HG02840 (cell line): ENCODE measurements around the gene NAV2.

Experiments used
- ATAC-seq: cut with Tn5 transposase; IDR thresholded peaks from one replicate; pipeline ENCODE4 v1.9.1; 2021; ENCODE audit warnings: mild to moderate bottlenecking, moderate library complexity, moderate number of reproducible peaks; ENCODE audit not compliant: unreplicated experiment, low FRiP score

NAV2 gene

DNA sequence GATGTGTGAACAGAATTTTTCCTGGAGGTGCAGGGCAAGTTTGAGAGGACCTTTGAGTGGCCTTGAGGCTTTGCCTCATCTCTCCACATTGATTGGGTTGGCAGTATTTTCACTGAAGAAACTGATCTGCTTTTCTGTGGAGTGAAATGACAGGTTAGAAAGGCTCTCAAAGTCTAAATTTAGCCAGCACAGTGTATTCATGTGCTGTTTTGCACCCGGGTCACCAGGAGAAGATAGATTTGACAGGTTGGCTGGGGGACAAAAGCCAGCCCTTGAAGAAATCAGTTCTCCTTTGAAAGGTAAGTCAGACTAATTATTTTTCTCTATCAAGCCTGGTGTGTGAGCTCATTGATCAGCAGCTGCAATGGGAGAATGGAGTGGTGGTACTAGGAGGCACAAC is 294.7 kb downstream of the NAV2 start:
- no peak for ATAC-seq

DNA sequence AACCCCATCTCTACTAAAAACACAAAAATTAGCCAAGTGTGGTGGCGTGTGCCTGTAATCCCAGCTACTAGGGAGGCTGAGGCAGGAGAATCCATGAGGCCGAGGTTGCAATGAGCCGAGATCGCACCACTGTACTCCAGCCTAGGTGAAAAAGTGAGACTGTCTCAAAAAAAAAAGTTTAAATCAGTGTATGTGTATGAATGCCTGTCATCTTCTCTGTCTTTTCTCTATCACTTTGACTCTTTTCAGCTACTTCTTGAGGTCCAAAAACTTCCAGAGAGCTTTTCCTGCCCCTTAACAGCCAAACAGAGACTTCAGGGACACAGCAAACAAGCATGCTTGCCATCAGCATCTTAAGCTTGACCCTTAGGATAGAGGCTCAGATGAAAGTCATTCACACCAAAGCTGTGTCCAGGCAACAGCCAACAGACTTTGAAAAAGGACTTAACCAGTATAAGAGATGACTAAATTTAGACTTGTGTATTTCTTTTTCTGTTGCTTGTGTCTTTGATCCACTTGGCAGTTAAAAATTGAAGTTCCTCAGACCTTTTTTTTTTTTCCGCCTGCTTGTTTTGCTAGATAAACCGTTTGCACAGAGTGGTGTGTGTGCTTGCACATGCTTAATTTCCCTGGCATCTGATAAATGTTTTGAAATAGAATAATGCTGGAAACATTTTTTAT is 295.7 kb downstream of the NAV2 start:
- no peak for ATAC-seq

DNA sequence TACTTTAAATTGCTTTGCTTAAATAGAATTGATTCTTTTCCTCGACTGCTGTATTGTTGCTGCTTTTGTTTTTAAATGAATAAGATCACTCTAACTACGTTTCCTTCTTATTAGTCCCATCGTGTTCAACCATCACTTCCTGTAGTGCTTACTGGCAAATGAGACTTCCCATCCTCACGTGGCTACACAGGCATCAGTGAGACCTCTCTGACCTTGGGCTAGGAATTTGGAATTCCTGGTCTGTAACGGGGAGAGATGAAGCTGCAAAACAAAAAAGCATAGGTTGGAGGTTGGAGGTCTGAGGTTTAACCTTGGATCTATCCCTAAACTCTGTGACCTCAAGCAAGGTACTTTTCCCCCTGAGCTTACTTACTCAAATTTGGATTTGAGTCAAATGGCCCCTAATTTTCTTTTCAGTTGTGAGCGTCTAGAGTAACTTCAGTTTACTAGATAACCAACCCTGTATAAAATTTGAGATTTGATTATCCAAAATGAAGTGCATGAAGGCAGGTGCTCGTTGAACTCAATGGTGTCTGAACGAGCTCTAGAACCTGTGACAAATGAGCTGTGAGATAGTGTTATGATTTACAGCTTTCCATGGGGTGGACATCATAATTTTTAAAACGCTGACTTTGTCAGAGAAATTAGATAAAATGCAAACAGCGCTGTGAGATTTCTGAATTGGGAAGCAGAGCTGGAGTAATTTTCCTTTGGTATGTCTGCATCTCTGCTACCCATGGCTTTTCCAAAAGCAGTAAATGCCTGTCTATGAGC is 296.4 kb downstream of the NAV2 start:
- ATAC-seq = no peak

DNA sequence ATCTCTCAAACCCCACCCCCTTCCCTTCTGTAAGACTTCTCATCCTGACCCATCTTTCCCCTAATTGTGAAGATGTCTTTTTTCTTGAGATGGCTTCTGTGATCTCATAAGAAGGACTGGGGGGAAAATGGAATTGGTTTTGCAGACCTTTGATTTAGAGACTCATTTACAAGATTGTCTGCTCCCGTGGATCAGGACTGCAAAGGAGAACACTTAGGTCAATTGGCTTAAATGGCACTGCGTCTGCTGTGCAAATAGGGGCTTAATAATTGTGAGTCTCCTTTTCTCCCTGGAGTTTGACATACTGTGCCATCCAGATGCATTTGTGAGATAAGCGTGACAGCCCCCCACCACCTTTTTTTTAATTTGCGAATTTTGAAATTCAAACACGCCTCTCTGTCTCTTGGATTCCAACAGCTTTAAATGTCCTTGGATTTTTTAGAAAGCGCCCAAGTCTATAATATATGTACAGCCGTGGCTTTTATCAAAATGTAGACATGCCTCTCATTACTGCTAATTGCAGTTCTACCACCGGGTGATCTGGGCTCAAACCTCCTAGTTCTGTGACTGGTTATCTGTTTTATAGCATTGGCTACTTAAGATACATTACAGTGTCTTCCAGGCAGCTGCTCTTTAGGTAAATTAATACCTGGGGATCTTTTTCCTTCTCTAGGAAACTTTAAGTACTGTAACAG is 297.7 kb downstream of the NAV2 start:
- no peak for ATAC-seq

DNA sequence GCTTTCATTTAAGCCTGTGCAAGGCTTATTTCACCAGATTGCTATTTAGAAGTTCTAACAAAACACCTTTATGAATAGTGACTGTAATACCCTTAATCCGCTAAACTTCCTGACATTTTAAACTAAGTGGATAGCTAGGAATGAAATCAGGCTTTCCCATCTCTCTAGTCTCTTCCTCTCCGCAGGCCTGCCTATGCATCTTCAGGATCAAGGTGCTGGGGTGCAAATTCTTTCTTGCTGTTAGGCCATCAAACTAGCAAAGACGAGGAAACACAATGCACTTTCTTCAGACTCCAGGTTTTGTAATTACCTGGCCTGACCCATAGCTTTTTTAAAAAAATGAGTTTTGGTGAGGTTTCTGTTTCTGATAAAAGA is 298.2 kb downstream of the NAV2 start:
- no peak for ATAC-seq

DNA sequence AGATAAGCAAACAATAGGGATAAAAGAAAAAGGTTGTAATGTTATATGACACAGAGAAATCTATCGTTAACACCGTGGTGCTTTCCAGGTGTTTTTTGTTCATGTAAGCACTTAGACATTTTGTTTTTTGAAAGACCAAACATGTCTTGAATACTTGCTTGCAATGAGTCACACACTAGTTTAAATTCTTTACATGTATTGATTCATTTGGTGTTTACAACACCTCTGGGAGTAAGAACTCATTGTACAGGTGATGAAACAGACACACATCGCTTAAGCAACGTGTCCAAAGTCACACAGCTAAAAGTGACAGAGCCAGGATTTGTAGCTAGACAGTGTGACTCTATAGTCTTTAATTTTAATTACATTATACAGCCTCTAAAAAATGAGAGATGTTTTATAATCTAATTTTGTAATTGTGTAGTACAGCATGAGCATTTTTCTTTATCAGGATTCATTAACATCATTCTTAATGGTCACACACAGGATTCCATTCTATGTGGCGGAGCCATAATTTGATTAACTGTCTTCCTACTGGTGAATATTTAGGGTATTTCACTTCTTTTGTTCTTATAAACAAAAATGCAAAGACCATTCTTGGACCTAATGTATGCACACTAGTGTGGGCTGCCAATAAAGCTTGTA is 298.8 kb downstream of the NAV2 start:
- no peak for ATAC-seq

GRCh38 chr11:20013346-20014066 is 300.9 kb downstream of the NAV2 start:
- ATAC-seq = no peak

- no peak for ATAC-seq
Observed at GRCh38 chr11:20014067-20014402, 301.4 kb downstream of the NAV2 start.

DNA sequence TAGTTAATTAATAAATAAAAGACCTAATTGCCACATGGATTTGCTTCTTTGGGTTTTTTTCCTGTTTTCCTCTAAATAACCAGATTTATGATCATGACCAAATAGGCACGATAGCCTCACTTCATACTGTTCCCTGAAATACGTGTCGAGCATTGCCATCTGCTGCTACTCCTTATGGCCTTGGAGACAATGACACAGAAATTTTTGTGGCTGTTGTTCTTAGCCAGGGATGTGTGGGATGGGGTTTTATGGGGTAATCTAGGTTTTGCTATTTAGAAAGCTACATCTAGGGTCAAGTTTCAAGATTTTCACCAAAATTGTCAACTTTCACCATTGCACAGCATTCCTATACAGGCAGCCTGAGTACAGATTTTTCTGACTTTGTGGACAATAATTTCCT is 302.5 kb downstream of the NAV2 start:
- no peak for ATAC-seq

DNA sequence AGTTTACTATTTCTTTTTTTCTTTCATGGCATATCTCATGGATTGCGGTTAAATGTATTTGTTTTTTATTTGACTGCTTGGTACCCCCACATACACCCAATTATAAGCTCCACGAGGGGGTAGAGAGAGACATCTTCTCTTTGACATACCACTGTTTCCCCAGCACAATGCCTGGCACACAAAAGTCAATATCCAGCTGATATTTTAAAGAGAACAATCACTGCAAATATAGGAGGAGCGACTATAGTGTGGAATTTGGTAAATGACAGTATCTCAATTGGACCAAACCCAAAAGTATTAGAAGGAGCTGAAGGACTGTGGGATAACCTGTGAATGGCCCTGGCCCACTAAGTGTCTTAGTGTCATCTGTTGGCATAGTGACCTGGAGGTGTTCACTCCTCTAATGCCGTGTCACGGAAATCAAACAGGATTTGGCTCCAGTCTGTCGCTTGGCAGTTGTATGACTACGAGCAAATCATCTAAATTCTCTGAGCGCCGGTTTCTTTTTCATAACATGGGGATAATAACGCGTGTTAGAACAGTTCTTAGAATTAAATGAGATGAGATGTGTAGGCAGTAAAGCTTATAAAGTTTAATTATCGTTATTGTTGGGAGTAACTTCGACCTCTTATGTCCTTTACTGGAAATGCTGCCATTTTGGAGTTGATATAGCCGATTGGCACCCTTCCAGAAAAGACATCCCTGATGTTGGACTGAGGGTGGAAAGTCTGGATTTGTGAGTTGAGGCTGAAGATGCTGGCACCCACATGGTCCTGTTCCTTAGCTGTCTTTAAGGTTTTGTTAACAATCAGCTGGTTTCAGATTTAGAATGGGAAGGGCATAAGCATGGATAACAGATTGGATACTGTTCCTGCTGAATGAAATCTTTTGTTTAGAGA is 303.1 kb downstream of the NAV2 start:
- ATAC-seq = no peak

DNA sequence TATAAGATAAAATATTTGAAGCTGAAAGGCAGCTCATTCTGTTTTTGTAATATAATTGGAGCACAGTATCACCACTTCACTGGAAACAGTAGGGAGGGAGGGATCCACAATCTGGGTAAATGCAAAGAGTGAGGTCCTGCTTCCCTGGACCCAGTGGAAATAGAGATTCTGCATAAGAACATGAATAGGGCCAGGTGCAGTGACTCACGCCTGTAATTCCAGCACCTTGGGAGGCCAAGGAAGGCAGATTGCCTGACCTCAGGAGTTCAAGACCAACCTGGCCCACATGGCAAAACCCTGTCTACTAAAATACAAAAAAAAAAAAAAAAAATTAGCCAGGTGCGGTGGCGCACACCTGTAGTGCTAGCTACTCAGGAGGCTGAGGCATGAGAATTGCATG is 303.9 kb downstream of the NAV2 start:
- ATAC-seq = no peak

GRCh38 chr11:20017320-20017719 is 304.7 kb downstream of the NAV2 start:
- no peak for ATAC-seq

DNA sequence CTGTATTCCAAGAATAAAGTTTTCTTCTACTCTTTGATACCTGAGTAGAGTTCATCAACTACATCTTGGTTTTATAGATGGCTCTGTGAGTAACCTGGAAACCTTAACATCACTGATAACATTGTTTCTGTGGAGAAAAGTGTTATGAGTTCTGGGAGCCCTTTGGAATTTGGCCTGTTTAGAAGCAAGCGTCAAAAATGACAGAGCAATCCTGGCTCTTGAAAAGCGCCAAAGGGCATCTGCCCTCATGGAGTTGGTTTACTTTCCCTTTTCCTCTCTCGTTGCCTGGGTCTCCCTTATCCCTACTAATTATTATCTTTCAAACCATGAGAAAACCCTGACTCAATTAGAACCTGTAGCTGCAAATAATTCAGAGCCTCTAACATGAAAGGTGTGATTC is 307.6 kb downstream of the NAV2 start:
- no peak for ATAC-seq

DNA sequence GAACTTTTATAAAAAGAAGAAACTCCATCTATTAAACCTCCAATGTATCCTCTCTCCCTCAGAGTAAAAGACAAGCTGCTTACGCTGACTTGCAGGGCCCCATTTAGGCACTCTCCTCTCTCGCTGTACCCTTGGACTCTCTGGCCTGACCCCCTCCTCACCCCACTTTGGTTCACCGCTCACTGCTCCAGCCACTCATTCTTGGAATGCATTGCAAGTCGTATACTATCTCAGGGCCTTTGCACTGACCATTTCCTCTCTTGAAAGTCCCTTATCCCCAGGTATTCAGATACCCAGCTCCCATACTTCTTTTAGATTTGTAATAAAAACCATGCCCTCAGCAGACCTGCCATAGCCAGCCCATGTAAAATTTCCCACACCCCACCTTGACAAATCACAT is 308.1 kb downstream of the NAV2 start:
- no peak for ATAC-seq

DNA sequence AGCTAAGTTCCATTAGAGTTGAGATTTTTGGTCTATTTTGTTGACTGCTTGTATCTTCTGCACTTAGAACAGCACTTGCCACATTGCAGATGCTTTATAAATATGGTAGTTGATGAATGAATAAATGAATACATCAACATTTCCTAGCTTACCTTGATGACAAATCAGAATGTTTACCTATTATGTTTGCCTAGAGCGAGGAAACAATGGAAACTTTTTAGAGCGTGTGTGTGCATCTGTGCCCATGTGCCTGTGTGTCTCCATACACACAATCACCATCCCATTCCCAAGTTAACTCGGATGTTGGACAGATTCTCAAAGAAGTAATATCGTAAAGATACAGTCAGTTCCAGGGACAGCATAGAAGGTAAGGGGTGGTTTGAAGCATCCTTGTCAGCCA is 308.6 kb downstream of the NAV2 start:
- ATAC-seq = no peak

DNA sequence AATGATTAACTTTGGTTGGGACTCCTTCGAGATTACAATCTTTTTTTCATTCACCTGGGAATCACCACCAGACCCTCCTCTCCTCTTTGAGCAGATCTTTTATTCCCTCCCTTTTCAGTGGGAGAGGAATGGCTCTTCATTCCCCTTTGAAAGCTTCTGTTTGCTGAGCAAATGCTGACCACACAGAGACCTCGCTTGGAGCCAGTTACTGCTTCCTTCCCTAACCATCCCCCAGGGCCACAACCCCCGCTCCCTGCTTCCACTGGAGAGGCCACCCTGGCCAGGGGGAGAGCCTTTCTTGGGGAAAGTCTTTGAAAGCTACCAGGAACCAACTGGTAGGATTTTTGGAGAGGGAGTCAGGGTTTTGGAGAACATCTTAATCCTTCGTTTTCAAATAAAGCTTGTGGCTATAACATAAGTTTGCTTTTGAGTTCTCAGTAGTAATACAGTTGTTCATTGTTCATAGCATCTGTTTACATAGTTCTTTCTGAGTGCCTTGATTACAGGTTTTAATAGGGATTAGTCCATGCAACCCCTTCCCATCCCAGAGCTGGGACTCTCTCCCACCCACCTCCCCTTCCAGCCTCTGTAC is 309.2 kb downstream of the NAV2 start:
- ATAC-seq = no peak

GRCh38 chr11:20022363-20023081 is 309.9 kb downstream of the NAV2 start:
- ATAC-seq = no peak

- no peak for ATAC-seq
Observed at GRCh38 chr11:20023082-20023426, 310.4 kb downstream of the NAV2 start.
